HepG2 (cell line): ENCODE measurements around the gene DLX1. TPM values are rescaled to one million over a fixed set of nuclear protein-coding genes. Genes with fewer than 3 reads are reported as not detected.

ENCODE experiments used
- AGO1 ChIP-seq: fragments of 200-400 bp; formaldehyde crosslinking; IDR thresholded peaks from 2 replicates; pipeline ENCODE4 v1.6.1; 2017; ENCODE audit warnings: mild to moderate bottlenecking, low read depth, low read length, moderate library complexity; ENCODE audit not compliant: poor library complexity, severe bottlenecking
- EHMT2 ChIP-seq: fragments of 200-600 bp; sonication (generic); IDR thresholded peaks from 2 replicates; pipeline ENCODE4 v1.7.0; 2017; ENCODE audit warnings: antibody characterized with exemption, low read depth, low read length, borderline replicate concordance
- KAT7 ChIP-seq: IDR thresholded peaks from 2 replicates; pipeline ENCODE4 v1.6.1; 2018; ENCODE audit warnings: borderline replicate concordance, missing compliant biosample characterization
- NCOR1 ChIP-seq: fragments of 200-600 bp; sonication (generic); IDR thresholded peaks from 2 replicates; pipeline ENCODE4 v1.7.0; 2017; ENCODE audit warnings: antibody characterized with exemption, low read length, borderline replicate concordance
- PHF21A ChIP-seq: sonication (generic); formaldehyde crosslinking; IDR thresholded peaks from 2 replicates; pipeline ENCODE4 v1.5.0; 2020; ENCODE audit warnings: mild to moderate bottlenecking, missing genetic modification reagents
- RXRB ChIP-seq: IDR thresholded peaks from 2 replicates; pipeline ENCODE4 v1.6.1; 2016; ENCODE audit warnings: borderline replicate concordance, missing genetic modification reagents, missing compliant biosample characterization
- SP4 ChIP-seq: sonication (generic); formaldehyde crosslinking; IDR thresholded peaks from 2 replicates; pipeline ENCODE4 v1.8.1; 2023; ENCODE audit warnings: mild to moderate bottlenecking, missing genetic modification reagents
- TCF7 ChIP-seq: sonication (generic); IDR thresholded peaks from 2 replicates; pipeline ENCODE4 v1.6.1; 2016; ENCODE audit warnings: antibody characterized with exemption, low read depth
- TP53 ChIP-seq: sonication (generic); formaldehyde crosslinking; conservative IDR thresholded peaks from 2 replicates; pipeline ENCODE4 v1.4.0; 2020; ENCODE audit warnings: missing genetic modification reagents
- ZNF160 ChIP-seq: sonication (generic); formaldehyde crosslinking; IDR thresholded peaks from 2 replicates; pipeline ENCODE4 v1.8.0; 2022; ENCODE audit warnings: mild to moderate bottlenecking, inconsistent platforms, missing genetic modification reagents
- ZNF235 ChIP-seq: sonication (generic); formaldehyde crosslinking; IDR thresholded peaks from 2 replicates; pipeline ENCODE4 v1.8.1; 2023; ENCODE audit warnings: mild to moderate bottlenecking, missing genetic modification reagents, borderline replicate concordance
- ZNF256 ChIP-seq: sonication (generic); formaldehyde crosslinking; conservative IDR thresholded peaks from 2 replicates; pipeline ENCODE4 v1.4.0; 2020; ENCODE audit warnings: missing genetic modification reagents
- ZNF292 ChIP-seq: sonication (generic); formaldehyde crosslinking; IDR thresholded peaks from 2 replicates; pipeline ENCODE4 v1.8.1; 2022; ENCODE audit warnings: mild to moderate bottlenecking, low read depth, missing genetic modification reagents, borderline replicate concordance
- ZNF556 ChIP-seq: sonication (generic); formaldehyde crosslinking; IDR thresholded peaks from 2 replicates; pipeline ENCODE4 v1.4.0; 2020; ENCODE audit warnings: mild to moderate bottlenecking, missing genetic modification reagents, borderline replicate concordance
- ZNF558 ChIP-seq: sonication (generic); formaldehyde crosslinking; IDR thresholded peaks from 2 replicates; pipeline ENCODE4 v1.9.0; 2022; ENCODE audit warnings: mild to moderate bottlenecking, missing genetic modification reagents, borderline replicate concordance
- ZNF629 ChIP-seq: sonication (generic); formaldehyde crosslinking; conservative IDR thresholded peaks from 2 replicates; pipeline ENCODE4 v1.5.0; 2020; ENCODE audit warnings: missing genetic modification reagents
- ZNF720 ChIP-seq: sonication (generic); formaldehyde crosslinking; IDR thresholded peaks from 2 replicates; pipeline ENCODE4 v1.4.0; 2020; ENCODE audit warnings: missing genetic modification reagents
- ZSCAN12 ChIP-seq: sonication (generic); formaldehyde crosslinking; IDR thresholded peaks from 2 replicates; pipeline ENCODE4 v1.9.0; 2021; ENCODE audit warnings: mild to moderate bottlenecking, missing genetic modification reagents
- polyA plus RNA-seq, 8 experiments: library from polyadenylated mRNA; depleted of rRNA in 3 of 8; stranded (reverse) in 7 of 8; unstranded in 1 of 8; fragments of >200 nt; fragmentation: Illumina TruSeq in 4 of 8; extraction: Trizol in 4 of 8; gene quantifications; 2 replicates each; pipeline versions ENCODE4 v1.2.1 to v1.2.3, GENCODE V29; 2011 to 2016; ENCODE audit warnings: low read depth in 4 of 8, missing spikeins in 1 of 8, mixed read lengths in 1 of 8; ENCODE audit not compliant: insufficient read depth in 1 of 8
- total RNA-seq, 5 experiments: library from RNA; depleted of rRNA; stranded (reverse); fragments of >200 nt; fragmentation: Illumina TruSeq; extraction: Trizol; gene quantifications; 2 replicates each; pipeline ENCODE4 v1.2.3, GENCODE V29; 2016; ENCODE audit warnings: low read depth in 1 of 5
- TF ChIP-seq, protein P1 (sequence below): sonication (generic); formaldehyde crosslinking; IDR thresholded peaks from 2 replicates; pipeline ENCODE4 v1.5.1; 2020; ENCODE audit warnings: missing genetic modification reagents, mild to moderate bottlenecking, borderline replicate concordance
- TF ChIP-seq, protein P2 (sequence below): sonication (generic); formaldehyde crosslinking; IDR thresholded peaks from 2 replicates; pipeline ENCODE4 v1.8.1; 2022; ENCODE audit warnings: mild to moderate bottlenecking, missing genetic modification reagents
- TF ChIP-seq, protein P3 (sequence below): sonication (generic); formaldehyde crosslinking; IDR thresholded peaks from 2 replicates; pipeline ENCODE4 v1.4.0; 2020; ENCODE audit warnings: missing genetic modification reagents, borderline replicate concordance
- TF ChIP-seq, protein P4 (sequence below): sonication (generic); formaldehyde crosslinking; IDR thresholded peaks from 2 replicates; pipeline ENCODE4 v1.4.0; 2020; ENCODE audit warnings: missing genetic modification reagents

Gene DLX1
- total and polyA plus RNA-seq, 2 of the 13 experiments (the other 11 are each of a cell fraction or from before 2014, with no cell fraction given) = 0.18 to 0.86 TPM

DNA sequence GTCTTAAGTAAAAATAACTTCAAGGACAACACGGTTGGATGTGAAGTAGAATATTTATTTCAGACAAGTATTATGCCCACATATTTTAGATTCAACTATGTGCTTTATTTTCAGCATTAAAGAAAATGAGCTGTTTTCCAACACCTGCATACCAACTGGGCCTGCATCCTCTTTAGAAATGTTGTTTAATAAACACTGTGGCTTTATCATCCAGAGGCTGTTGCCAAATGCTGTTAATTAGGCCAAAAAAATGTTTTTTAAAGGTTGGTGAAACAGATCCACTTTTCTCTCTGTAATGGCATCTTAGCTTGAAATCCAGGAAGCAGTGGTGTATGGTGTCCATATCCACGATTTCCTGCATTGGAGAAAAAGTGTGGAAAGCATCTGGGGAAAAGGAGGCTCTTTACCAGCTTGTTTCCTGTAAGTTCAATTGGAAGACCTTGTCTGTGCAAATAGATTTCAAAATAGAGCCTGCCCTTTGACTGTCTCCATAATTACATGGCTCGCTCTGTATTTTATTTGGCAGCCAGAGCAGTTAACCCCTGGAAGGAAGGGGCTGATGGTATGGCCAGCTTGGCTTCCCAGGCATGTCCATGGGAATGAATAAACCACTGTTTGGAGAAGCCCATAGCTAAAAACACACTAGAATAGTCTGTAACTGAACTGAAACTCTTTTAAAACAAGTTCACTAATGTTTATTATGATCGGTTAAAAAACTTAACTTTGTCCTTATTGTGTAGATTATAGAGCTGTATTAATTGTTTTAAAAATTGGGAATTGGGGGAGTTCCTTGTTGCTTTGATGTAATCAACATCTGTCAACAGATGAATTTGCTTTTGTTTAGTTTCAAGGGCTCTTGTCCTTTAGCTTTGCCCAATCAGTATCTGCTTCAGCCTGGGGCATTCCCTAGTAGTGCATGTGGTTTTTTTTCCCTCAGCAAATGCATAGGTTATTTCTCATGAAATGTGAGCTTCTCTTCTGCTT, 33.0 kb upstream of the DLX1 start (continued):
- TF ChIP-seq, protein P1, sequence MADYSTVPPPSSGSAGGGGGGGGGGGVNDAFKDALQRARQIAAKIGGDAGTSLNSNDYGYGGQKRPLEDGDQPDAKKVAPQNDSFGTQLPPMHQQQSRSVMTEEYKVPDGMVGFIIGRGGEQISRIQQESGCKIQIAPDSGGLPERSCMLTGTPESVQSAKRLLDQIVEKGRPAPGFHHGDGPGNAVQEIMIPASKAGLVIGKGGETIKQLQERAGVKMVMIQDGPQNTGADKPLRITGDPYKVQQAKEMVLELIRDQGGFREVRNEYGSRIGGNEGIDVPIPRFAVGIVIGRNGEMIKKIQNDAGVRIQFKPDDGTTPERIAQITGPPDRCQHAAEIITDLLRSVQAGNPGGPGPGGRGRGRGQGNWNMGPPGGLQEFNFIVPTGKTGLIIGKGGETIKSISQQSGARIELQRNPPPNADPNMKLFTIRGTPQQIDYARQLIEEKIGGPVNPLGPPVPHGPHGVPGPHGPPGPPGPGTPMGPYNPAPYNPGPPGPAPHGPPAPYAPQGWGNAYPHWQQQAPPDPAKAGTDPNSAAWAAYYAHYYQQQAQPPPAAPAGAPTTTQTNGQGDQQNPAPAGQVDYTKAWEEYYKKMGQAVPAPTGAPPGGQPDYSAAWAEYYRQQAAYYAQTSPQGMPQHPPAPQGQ = 0 out of 2 replicates have a peak, but pooled peaks have one; percentile 15
- TF ChIP-seq ZNF292 (peak; percentile 88; the same call in 1 of the 2 replicates), KAT7 (CRISPR knock-in tag) (peak; percentile 84), ZNF235 (CRISPR knock-in tag) (no peak), ZNF720 (CRISPR knock-in tag) (no peak), ZNF629 (peak; percentile 61), AGO1 (no peak), EHMT2 (peak; percentile 95; the same call in 1 of the 2 replicates), RXRB (CRISPR knock-in tag) (peak; percentile 93), PHF21A (peak; percentile 99), SP4 (CRISPR knock-in tag) (peak; percentile 44; the same call in 1 of the 2 replicates), TP53 (CRISPR knock-in tag) (peak; percentile 71; the same call in 1 of the 2 replicates), ZNF256 (CRISPR knock-in tag) (0 out of 2 replicates have a peak, but pooled peaks have one; percentile 62), TCF7 (peak; percentile 81), ZSCAN12 (peak; percentile 89), ZNF160 (CRISPR knock-in tag) (no peak), ZNF558 (CRISPR knock-in tag) (no peak), ZNF556 (CRISPR knock-in tag) (no peak; the same call in 1 of the 2 replicates), NCOR1 (peak; percentile 96)
- TF ChIP-seq, protein P2, sequence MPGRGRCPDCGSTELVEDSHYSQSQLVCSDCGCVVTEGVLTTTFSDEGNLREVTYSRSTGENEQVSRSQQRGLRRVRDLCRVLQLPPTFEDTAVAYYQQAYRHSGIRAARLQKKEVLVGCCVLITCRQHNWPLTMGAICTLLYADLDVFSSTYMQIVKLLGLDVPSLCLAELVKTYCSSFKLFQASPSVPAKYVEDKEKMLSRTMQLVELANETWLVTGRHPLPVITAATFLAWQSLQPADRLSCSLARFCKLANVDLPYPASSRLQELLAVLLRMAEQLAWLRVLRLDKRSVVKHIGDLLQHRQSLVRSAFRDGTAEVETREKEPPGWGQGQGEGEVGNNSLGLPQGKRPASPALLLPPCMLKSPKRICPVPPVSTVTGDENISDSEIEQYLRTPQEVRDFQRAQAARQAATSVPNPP (CRISPR knock-in tag) = peak; percentile 88; the same call in 1 of the 2 replicates
- TF ChIP-seq, protein P3, sequence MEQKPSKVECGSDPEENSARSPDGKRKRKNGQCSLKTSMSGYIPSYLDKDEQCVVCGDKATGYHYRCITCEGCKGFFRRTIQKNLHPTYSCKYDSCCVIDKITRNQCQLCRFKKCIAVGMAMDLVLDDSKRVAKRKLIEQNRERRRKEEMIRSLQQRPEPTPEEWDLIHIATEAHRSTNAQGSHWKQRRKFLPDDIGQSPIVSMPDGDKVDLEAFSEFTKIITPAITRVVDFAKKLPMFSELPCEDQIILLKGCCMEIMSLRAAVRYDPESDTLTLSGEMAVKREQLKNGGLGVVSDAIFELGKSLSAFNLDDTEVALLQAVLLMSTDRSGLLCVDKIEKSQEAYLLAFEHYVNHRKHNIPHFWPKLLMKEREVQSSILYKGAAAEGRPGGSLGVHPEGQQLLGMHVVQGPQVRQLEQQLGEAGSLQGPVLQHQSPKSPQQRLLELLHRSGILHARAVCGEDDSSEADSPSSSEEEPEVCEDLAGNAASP (CRISPR knock-in tag) = peak; percentile 80
- TF ChIP-seq, protein P4, sequence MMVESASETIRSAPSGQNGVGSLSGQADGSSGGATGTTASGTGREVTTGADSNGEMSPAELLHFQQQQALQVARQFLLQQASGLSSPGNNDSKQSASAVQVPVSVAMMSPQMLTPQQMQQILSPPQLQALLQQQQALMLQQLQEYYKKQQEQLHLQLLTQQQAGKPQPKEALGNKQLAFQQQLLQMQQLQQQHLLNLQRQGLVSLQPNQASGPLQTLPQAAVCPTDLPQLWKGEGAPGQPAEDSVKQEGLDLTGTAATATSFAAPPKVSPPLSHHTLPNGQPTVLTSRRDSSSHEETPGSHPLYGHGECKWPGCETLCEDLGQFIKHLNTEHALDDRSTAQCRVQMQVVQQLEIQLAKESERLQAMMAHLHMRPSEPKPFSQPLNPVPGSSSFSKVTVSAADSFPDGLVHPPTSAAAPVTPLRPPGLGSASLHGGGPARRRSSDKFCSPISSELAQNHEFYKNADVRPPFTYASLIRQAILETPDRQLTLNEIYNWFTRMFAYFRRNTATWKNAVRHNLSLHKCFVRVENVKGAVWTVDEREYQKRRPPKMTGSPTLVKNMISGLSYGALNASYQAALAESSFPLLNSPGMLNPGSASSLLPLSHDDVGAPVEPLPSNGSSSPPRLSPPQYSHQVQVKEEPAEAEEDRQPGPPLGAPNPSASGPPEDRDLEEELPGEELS (CRISPR knock-in tag) = peak; percentile 93
